BJ (cell line): ENCODE data around the gene PAX3. TPM values are rescaled to one million over a fixed set of nuclear protein-coding genes. Genes with fewer than 3 reads are reported as not detected.

ENCODE experiments used
- CTCF ChIA-PET: fragments of 350-600 bp; formaldehyde crosslinking; extraction: SDS; loops from one replicate; lab custom pipeline; 2021; ENCODE audit warnings: antibody characterized with exemption, inconsistent platforms; lab: Yijun Ruan, JAX
- POLR2A ChIA-PET: fragments of 300-600 bp; sonication (Branson Sonifier 250); formaldehyde crosslinking; extraction: SDS; loops from one replicate; lab custom pipeline; 2021; ENCODE audit warnings: antibody characterized with exemption; lab: Charles Lee
- DNase-seq: peaks from one replicate; pipeline ENCODE4 v3.0.0-alpha.2; 2011; ENCODE audit warnings: low read depth
- H3K27me3 ChIP-seq: 2 replicates; pipeline ENCODE4 v1.6.0; 2011; ENCODE audit warnings: low read length; ENCODE audit not compliant: control insufficient read depth, insufficient read depth
- H3K36me3 ChIP-seq: 2 replicates; pipeline ENCODE4 v1.5.1; 2011; ENCODE audit warnings: low read length; ENCODE audit not compliant: control insufficient read depth, insufficient read depth
- H3K4me3 ChIP-seq: 2 replicates; pipeline ENCODE4 v1.5.1; 2011; ENCODE audit warnings: low read depth, mild to moderate bottlenecking, control low read depth, low read length
- polyA plus RNA-seq: library from polyadenylated mRNA; depleted of rRNA; stranded (reverse); fragments of >200 nt; gene quantifications from 2 replicates; pipeline ENCODE4 v1.2.3, GENCODE V29; 2011
- TF ChIP-seq, protein P1 (sequence below): IDR thresholded peaks from 2 replicates; pipeline ENCODE4 v1.5.1; 2011; ENCODE audit warnings: low read depth, mild to moderate bottlenecking, control low read depth, inconsistent platforms, low read length, moderate library complexity; ENCODE audit not compliant: insufficient read depth

Gene PAX3
- polyA plus RNA-seq, 1 experiment, result 11.1 TPM

DNA sequence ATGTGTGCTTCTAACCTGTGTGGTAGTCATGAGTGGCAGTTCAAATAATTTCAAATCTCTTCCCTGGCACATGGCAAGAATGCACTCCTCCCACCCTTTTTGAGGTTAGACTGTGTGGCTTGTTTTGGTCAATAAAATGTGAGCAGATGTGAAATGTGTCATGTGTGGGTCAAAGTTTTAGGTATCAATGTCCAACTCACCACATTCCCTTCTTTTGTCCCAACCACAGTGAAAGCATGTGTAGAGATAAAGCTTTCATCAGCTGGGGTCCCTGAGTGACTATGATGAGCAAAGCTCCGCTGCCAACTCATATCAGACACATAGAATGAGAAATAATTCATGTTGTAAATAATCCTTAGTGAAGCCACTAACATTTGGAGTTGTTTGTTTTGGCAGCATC, 118.2 kb downstream of the PAX3 start:
- POLR2A ChIA-PET, result no interaction called here
- Histone ChIP-seq H3K27me3 (no peaks in the 10 kb centered on the region), H3K36me3 (no peaks in the 10 kb centered on the region), H3K4me3 (no peak overlapping the region)
- TF ChIP-seq, protein P1, sequence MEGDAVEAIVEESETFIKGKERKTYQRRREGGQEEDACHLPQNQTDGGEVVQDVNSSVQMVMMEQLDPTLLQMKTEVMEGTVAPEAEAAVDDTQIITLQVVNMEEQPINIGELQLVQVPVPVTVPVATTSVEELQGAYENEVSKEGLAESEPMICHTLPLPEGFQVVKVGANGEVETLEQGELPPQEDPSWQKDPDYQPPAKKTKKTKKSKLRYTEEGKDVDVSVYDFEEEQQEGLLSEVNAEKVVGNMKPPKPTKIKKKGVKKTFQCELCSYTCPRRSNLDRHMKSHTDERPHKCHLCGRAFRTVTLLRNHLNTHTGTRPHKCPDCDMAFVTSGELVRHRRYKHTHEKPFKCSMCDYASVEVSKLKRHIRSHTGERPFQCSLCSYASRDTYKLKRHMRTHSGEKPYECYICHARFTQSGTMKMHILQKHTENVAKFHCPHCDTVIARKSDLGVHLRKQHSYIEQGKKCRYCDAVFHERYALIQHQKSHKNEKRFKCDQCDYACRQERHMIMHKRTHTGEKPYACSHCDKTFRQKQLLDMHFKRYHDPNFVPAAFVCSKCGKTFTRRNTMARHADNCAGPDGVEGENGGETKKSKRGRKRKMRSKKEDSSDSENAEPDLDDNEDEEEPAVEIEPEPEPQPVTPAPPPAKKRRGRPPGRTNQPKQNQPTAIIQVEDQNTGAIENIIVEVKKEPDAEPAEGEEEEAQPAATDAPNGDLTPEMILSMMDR, result no peak
- CTCF ChIA-PET, result interaction anchor here (1.0 kb wide), 1 partner anchor 62 kb away, joined by 4 read pairs; no protein-coding TSS in a partner anchor
- no peak for DNase-seq

DNA sequence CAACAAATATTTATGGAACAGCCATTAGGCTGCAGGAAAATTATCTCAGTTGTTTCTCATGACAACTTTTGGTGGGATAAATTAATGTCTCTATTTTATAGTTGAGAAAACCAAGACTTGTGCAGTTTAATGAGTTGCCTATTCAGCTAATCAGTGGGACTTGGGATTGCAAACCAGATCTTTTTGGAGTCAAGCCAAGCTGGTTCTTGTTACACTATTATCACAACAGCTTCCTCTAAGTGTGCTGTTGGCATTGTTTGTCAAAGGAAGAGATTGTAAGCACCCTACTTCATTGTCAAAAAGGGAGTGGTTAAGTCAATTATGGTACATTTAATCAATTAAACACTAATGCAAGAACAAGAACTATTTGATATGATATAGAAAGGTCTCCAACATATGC, 119.2 kb downstream of the PAX3 start:
- TF ChIP-seq, protein P1, result no peak
- ChIA-PET POLR2A (no interaction called here), CTCF (interaction anchor here (0.6 kb wide), 1 partner anchor 166 kb away, joined by 3 read pairs; no protein-coding TSS in a partner anchor)
- DNase-seq, result no peak
- Histone ChIP-seq H3K36me3 (no peaks in the 10 kb centered on the region), H3K27me3 (no peaks in the 10 kb centered on the region; the same call in 1 of the 2 replicates), H3K4me3 (no peak overlapping the region)

DNA sequence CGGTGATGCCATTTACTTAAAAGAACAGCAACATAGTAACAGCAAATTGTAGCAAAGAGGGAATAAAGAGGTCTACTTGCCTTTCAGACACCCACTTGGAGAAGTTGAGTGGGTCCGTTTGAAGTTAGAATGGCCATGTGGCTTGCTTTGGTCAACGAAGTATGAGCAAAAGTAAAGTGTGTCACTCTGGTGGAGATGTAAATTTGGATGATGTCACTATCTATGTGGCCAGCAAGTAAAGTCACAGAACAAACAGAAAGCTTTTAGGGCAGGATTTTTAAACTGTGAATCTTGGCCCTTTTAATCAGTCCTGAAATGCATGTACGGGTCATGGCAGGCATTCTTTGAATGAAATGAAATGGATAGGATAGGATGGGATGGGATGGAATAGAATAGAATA, 120.3 kb downstream of the PAX3 start:
- no peaks in the 10 kb centered on the region; the same call in 1 of the 2 replicates for H3K27me3 ChIP-seq
- no peak overlapping the region for H3K4me3 ChIP-seq
- CTCF ChIA-PET, result no interaction called here
- H3K36me3 ChIP-seq, result no peaks in the 10 kb centered on the region
- POLR2A ChIA-PET, result no interaction called here
- no peak for DNase-seq
- TF ChIP-seq, protein P1, result no peak

DNA sequence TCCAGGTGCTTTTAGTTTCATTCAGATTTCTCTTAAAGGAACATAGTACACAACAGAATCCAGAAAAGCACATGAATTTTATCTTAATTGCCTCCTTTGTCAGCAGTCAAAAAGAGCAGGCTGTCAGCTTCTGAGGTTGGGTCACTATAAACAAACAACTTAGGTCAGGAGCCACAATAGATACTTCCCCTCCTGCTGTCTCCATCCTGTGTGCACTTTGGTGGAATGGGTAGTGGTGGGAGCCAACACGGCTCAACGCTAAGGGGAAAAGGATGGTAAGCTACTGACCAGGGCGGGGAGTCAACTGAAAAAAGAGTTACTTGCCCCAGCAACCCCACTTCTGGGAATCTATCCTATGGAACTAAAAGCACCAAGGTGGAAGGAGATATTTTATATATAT, 121.9 kb downstream of the PAX3 start:
- TF ChIP-seq, protein P1, result no peak
- no peak overlapping the region for H3K4me3 ChIP-seq
- ChIA-PET POLR2A (no interaction called here), CTCF (no interaction called here)
- H3K27me3 ChIP-seq, result no peaks in the 10 kb centered on the region; the same call in 1 of the 2 replicates
- DNase-seq, result no peak
- H3K36me3 ChIP-seq, result no peaks in the 10 kb centered on the region

DNA sequence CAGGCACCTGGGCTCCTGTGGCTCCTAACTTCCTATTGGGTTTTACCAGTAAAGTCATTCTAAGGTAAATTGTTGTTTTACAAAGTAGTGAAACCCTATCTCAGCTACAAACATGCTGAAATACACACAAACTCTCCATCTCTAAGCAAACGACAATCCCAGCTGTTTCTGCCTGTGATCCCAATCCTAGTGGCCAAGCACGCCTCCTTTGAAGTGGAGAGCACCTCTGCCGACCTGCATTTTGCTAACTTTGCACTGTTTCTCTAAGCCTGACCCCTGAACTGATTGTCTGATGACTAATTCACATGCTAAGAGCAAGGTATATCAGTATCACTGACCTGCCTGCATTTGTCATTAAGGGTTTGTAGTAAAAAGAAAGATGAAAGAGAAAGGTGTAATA, 124.3 kb downstream of the PAX3 start:
- no peak for DNase-seq
- ChIA-PET POLR2A (no interaction called here), CTCF (no interaction called here)
- Histone ChIP-seq H3K27me3 (no peaks in the 10 kb centered on the region; the same call in 1 of the 2 replicates), H3K36me3 (no peaks in the 10 kb centered on the region), H3K4me3 (no peak overlapping the region)
- TF ChIP-seq, protein P1, result no peak
